Amygdala (tissue), 56 donors: Measurements from ENCODE around the gene AJUBA.
"Not testable (repeated sequence)": the region's sequence is repeated elsewhere in the genome, so short reads cannot be mapped to it uniquely, and the experiment has no call there.

ENCODE experiments used
- DNase-seq, 56 donors: peaks; one replicate each; lab custom pipeline; 2025; lab: John Stamatoyannopoulos, UW

The AJUBA gene

GRCh38 chr14:22955702-22956569, 26.4 kb downstream of the AJUBA start:
- DNase-seq, result no peak

DNA sequence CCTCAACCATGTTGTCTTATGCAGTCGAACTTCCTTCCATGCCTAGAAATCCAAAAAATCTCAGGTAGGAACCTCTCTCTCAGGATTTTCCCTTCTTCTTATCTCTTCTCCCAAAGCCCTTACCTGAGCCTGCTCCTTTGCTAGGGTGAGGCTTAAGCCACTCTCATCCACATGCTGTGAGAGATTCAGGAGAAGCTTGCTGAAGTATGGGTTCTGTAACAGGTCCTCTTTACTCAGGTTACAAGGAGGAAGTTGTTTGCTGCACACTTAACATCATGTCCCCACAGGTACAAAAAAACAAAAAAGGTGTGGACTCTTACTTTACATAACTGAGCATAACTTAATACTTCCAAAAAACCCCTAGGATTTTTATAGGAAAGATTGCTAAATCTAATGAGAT, 29.9 kb downstream of the AJUBA start:
- no peak for DNase-seq

GRCh38 chr14:22951795-22952194, 30.6 kb downstream of the AJUBA start:
- DNase-seq, result not testable (repeated sequence)

GRCh38 chr14:22945642-22946041, 36.7 kb downstream of the AJUBA start:
- no peak for DNase-seq

- no peak for DNase-seq
Measured at GRCh38 chr14:22939684-22940083, 42.7 kb downstream of the AJUBA start.

GRCh38 chr14:22935156-22935555, 47.2 kb downstream of the AJUBA start:
- DNase-seq, result no peak

- no peak for DNase-seq
Measured at GRCh38 chr14:22932146-22932545, 50.2 kb downstream of the AJUBA start.

- no peak for DNase-seq
Measured at GRCh38 chr14:22929961-22930364, 52.4 kb downstream of the AJUBA start.

- DNase-seq, result peak; percentile 31 to 100 (median 98)
Measured at GRCh38 chr14:22929104-22929960, 53.0 kb downstream of the AJUBA start, which contains the start of gene PRMT5. Gene PRMT5, minus strand, starts transcription at chr14:22929376. Its CDS starts 15 bp downstream, at chr14:22929361.

DNA sequence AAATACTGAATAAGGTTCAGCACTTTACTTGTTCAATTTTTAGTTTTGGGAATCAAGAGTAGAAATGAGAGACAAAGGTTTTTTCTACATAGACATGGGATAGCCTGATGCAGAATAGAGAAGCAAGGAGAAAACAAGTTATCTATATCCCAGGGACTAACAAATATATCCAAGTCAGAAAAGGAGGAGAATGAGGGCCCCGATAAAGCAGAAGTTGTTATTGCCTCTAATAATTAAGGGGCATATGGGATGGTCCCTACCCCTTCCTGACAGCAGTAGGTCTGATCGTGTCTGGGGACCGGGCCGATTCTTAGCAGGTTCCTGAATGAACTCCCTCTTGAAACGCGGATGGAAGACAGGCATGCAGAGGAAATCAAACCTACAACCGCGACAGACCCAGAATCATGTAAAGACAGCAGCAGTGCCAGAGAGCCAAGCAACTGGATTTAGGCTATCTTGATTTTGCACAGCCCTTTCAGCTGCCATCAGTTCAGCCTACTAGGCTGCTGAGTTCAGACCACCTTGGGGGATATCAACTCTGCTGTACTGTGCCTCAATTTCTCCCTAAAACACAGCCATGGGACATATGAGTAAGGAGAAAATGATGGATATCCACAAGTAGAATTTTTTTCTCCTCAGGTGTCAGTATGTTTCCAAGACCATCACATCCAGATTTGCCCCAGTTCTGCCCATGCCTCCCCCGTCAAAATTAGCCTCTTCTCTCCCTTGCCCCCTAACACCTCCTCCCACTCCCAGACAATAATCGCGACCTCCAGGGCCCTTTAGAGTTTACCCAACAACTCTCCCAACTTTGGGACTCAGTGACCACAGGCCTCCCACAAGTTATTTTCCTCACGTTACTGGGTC, 53.9 kb downstream of the AJUBA start:
- DNase-seq, result peak in 1 of 56 donors; percentile 15

DNA sequence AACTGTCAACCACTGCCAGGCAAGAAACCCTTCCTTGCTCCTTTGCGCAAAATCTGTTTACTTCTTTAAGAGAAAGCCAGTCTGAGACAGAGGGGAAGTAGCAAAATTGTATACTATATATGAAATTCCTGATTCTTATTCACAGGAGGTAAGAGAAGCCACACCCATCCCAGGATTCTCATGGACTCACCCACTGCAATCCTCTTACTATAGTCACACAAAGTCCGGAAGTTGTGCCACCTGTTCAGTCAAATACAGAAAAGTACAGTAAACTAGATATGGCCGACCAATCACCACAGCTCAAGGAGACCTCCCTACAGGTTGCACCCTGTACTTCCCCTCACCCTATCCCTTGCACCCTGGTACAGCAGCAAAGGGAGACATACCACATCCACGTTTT, 56.0 kb downstream of the AJUBA start:
- DNase-seq, result no peak

DNA sequence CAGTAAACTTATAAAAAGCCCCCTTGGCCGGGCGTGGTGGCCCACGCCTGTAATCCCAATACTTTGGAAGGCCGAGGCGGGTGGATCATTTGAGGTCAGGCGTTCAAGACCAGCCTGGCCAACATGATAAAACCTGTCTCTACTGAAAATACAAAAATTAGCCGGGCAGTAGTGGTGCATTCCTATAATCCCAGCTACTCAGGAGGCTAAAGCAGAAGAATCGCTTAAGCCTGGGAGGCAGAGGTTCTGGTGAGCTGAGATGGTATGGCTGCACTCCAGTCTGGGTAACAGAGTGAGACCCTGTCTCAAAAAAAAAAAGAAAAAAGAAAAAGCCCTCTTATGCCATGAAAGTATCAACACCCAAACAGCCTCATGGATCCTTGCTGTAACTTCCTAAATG, 56.8 kb downstream of the AJUBA start:
- DNase-seq, result no peak

DNA sequence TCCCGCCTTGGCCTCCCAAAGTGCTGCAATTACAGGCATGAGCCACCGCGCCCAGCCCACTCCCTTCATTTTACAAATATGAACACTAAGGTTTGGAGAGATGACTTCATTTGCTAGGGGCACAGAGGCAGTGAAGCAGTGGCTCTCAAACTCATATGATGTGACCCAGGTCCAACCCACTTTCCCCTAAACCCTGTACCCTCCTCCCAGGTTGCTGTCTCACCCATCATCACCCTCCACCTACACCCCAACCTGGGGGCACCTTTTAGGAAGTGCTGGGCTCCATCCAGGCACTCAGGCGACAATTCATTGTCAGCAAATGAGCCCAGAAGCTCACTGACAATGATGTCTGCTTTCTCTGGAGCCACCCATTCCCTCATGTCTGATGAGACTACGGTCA, 58.6 kb downstream of the AJUBA start:
- DNase-seq, result no peak

- DNase-seq, result no peak
Measured at GRCh38 chr14:22922294-22922693, 60.1 kb downstream of the AJUBA start.
